ENCODE data around the gene RILPL2.
"Not testable (repeated sequence)": the region's sequence is repeated elsewhere in the genome, so short reads cannot be mapped to it uniquely, and the experiment has no call there.

The RILPL2 gene

GRCh38 chr12:123379391-123379790 lies 57.1 kb downstream of the RILPL2 start:
- no peak for DNase-seq

- DNase-seq = not testable (repeated sequence)
Measured at GRCh38 chr12:123372415-123372814, 64.1 kb downstream of the RILPL2 start.

GRCh38 chr12:123371667-123372368 lies 64.7 kb downstream of the RILPL2 start:
- DNase-seq = not testable (repeated sequence)

- no peak for DNase-seq
Measured at GRCh38 chr12:123369229-123369628, 67.3 kb downstream of the RILPL2 start.

GRCh38 chr12:123368431-123368830 lies 68.1 kb downstream of the RILPL2 start:
- DNase-seq = not testable (repeated sequence)

DNA sequence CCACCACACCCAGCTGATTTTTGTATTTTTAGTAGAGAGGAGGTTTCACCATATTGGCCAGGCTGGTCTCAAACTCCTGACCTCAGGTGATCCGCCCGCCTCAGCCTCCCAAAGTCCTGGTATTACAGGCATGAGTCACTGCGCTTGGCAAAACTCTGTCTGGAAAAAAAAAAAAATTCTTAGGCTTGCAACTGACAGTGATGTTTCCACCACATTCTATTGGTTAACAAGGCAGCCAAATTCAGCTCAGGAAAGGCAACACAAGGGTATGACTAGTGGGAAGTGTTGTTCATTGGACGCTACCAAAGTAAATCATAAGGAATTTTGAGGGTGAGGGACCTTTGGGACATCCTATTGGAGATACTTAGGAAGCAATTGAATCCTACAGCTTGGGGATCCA lies 69.0 kb downstream of the RILPL2 start:
- DNase-seq = no peak
